ENCODE results near the gene EXOC3.
A peak's percentile ranks its signal among the peaks of the same experiment; 100 is the strongest.

EXOC3 gene

GRCh38 chr5:423626-424261 lies 19.2 kb upstream of the EXOC3 start:
- DNase-seq, result no peak
- in situ Hi-C loops (cut with MboI; ENCODE audit: low pct_unique_long_range_greater_than_20kb, low sequenced_read_pairs), result no loop called here

GRCh38 chr5:424301-425110 lies 18.5 kb upstream of the EXOC3 start:
- in situ Hi-C loops (cut with MboI; ENCODE audit: low pct_unique_long_range_greater_than_20kb, low sequenced_read_pairs), result no loop called here
- DNase-seq, result peak; percentile 39

GRCh38 chr5:425714-426113 lies 17.3 kb upstream of the EXOC3 start:
- no peak for DNase-seq
- in situ Hi-C loops (cut with MboI; ENCODE audit: low pct_unique_long_range_greater_than_20kb, low sequenced_read_pairs), result no loop called here

- DNase-seq, result no peak
- in situ Hi-C loops (cut with MboI; ENCODE audit: low pct_unique_long_range_greater_than_20kb, low sequenced_read_pairs), result no loop called here
Observed at GRCh38 chr5:426392-426976, 16.5 kb upstream of the EXOC3 start.

- in situ Hi-C loops (cut with MboI; ENCODE audit: low pct_unique_long_range_greater_than_20kb, low sequenced_read_pairs), result no loop called here
- DNase-seq, result no peak
Observed at GRCh38 chr5:427415-428087, 15.4 kb upstream of the EXOC3 start.

- DNase-seq, result no peak
- in situ Hi-C loops (cut with MboI; ENCODE audit: low pct_unique_long_range_greater_than_20kb, low sequenced_read_pairs), result no loop called here
Observed at GRCh38 chr5:428219-428618, 14.8 kb upstream of the EXOC3 start.

- in situ Hi-C loops (cut with MboI; ENCODE audit: low pct_unique_long_range_greater_than_20kb, low sequenced_read_pairs), result no loop called here
Observed at GRCh38 chr5:428754-429452, 14.1 kb upstream of the EXOC3 start.

GRCh38 chr5:429453-430188 lies 13.4 kb upstream of the EXOC3 start:
- in situ Hi-C loops (cut with MboI; ENCODE audit: low pct_unique_long_range_greater_than_20kb, low sequenced_read_pairs), result no loop called here
- DNase-seq, result no peak

More at GRCh38 chr5:428754-429452, 14.1 kb upstream of the EXOC3 start:
- DNase-seq, result no peak

GRCh38 chr5:430214-430925 lies 12.6 kb upstream of the EXOC3 start:
- DNase-seq, result no peak
- in situ Hi-C loops (cut with MboI; ENCODE audit: low pct_unique_long_range_greater_than_20kb, low sequenced_read_pairs), result no loop called here

- DNase-seq, result peak; percentile 45
Observed at GRCh38 chr5:431001-431710, 11.8 kb upstream of the EXOC3 start.

GRCh38 chr5:431711-432050 lies 11.3 kb upstream of the EXOC3 start:
- in situ Hi-C loops (cut with MboI; ENCODE audit: low pct_unique_long_range_greater_than_20kb, low sequenced_read_pairs), result no loop called here
- DNase-seq, result no peak

More at GRCh38 chr5:431001-431710, 11.8 kb upstream of the EXOC3 start:
- in situ Hi-C loops (cut with MboI; ENCODE audit: low pct_unique_long_range_greater_than_20kb, low sequenced_read_pairs), result no loop called here

- in situ Hi-C loops (cut with MboI; ENCODE audit: low pct_unique_long_range_greater_than_20kb, low sequenced_read_pairs), result no loop called here
- DNase-seq, result no peak
Observed at GRCh38 chr5:432201-432927, 10.6 kb upstream of the EXOC3 start.

- in situ Hi-C loops (cut with MboI; ENCODE audit: low pct_unique_long_range_greater_than_20kb, low sequenced_read_pairs), result no loop called here
- no peak for DNase-seq
Observed at GRCh38 chr5:432928-433791, 9.8 kb upstream of the EXOC3 start.

- DNase-seq, result no peak
- in situ Hi-C loops (cut with MboI; ENCODE audit: low pct_unique_long_range_greater_than_20kb, low sequenced_read_pairs), result no loop called here
Observed at GRCh38 chr5:433836-434235, 9.1 kb upstream of the EXOC3 start.

GRCh38 chr5:434443-435146 lies 8.4 kb upstream of the EXOC3 start:
- in situ Hi-C loops (cut with MboI; ENCODE audit: low pct_unique_long_range_greater_than_20kb, low sequenced_read_pairs), result no loop called here
- DNase-seq, result no peak

Data from KBM-7 (cell line).